ENCODE measurements around the gene PDCD7. TPM values are rescaled to one million over a fixed set of nuclear protein-coding genes. Genes with fewer than 3 reads are reported as not detected.
A peak's percentile ranks its signal among the peaks of the same experiment; 100 is the strongest.

Gene PDCD7
- total and polyA plus RNA-seq, 2 of the 13 experiments (the other 11 are each of a cell fraction or from before 2014, with no cell fraction given) = 10.1 to 14.7 TPM

DNA sequence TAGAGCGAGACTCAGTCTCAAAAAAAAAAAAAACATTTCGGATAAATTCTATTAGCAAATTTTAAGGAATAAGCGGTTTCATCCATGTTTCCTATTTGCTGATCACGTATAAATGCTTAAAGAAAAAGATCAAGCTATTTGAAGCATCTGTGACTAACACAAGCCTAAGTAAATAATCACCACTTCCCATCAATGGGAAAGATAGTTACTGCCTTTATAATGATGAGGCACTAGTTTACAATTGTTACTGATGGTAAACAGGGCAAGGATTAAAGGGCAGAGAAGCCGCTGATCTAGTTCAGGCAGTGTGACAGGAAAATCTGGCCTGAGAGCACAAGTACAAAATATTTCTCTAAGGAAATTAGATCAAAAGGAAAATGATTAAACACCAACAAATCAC lies 37.8 kb upstream of the PDCD7 start (continued):
- TF ChIP-seq, protein P1, sequence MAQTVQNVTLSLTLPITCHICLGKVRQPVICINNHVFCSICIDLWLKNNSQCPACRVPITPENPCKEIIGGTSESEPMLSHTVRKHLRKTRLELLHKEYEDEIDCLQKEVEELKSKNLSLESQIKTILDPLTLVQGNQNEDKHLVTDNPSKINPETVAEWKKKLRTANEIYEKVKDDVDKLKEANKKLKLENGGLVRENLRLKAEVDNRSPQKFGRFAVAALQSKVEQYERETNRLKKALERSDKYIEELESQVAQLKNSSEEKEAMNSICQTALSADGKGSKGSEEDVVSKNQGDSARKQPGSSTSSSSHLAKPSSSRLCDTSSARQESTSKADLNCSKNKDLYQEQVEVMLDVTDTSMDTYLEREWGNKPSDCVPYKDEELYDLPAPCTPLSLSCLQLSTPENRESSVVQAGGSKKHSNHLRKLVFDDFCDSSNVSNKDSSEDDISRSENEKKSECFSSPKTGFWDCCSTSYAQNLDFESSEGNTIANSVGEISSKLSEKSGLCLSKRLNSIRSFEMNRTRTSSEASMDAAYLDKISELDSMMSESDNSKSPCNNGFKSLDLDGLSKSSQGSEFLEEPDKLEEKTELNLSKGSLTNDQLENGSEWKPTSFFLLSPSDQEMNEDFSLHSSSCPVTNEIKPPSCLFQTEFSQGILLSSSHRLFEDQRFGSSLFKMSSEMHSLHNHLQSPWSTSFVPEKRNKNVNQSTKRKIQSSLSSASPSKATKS (CRISPR knock-in tag; IDR thresholded peaks at IDR 0.05) = no peak
- no peak for TF ChIP-seq ZNF747 (CRISPR knock-in tag; IDR thresholded peaks at IDR 0.05; ENCODE audit: borderline replicate concordance)
- no peak for TF ChIP-seq DNMT3B (CRISPR knock-in tag; conservative IDR thresholded peaks at IDR 0.05)
- no peak for TF ChIP-seq ZNF644 (CRISPR knock-in tag; IDR thresholded peaks at IDR 0.05; ENCODE audit: low read depth)
- TF ChIP-seq THRA (CRISPR knock-in tag; IDR thresholded peaks at IDR 0.05; ENCODE audit: borderline replicate concordance) = no peak
- TF ChIP-seq PRDM10 (CRISPR knock-in tag; IDR thresholded peaks at IDR 0.05; ENCODE audit: low read depth) = no peak
- TF ChIP-seq POLR2AphosphoS2 (IDR thresholded peaks at IDR 0.05; ENCODE audit: low read depth, low read length) = no peak
- TF ChIP-seq ZNF460 (CRISPR knock-in tag; IDR thresholded peaks at IDR 0.05; ENCODE audit: borderline replicate concordance) = no peak
- TF ChIP-seq, protein P2, sequence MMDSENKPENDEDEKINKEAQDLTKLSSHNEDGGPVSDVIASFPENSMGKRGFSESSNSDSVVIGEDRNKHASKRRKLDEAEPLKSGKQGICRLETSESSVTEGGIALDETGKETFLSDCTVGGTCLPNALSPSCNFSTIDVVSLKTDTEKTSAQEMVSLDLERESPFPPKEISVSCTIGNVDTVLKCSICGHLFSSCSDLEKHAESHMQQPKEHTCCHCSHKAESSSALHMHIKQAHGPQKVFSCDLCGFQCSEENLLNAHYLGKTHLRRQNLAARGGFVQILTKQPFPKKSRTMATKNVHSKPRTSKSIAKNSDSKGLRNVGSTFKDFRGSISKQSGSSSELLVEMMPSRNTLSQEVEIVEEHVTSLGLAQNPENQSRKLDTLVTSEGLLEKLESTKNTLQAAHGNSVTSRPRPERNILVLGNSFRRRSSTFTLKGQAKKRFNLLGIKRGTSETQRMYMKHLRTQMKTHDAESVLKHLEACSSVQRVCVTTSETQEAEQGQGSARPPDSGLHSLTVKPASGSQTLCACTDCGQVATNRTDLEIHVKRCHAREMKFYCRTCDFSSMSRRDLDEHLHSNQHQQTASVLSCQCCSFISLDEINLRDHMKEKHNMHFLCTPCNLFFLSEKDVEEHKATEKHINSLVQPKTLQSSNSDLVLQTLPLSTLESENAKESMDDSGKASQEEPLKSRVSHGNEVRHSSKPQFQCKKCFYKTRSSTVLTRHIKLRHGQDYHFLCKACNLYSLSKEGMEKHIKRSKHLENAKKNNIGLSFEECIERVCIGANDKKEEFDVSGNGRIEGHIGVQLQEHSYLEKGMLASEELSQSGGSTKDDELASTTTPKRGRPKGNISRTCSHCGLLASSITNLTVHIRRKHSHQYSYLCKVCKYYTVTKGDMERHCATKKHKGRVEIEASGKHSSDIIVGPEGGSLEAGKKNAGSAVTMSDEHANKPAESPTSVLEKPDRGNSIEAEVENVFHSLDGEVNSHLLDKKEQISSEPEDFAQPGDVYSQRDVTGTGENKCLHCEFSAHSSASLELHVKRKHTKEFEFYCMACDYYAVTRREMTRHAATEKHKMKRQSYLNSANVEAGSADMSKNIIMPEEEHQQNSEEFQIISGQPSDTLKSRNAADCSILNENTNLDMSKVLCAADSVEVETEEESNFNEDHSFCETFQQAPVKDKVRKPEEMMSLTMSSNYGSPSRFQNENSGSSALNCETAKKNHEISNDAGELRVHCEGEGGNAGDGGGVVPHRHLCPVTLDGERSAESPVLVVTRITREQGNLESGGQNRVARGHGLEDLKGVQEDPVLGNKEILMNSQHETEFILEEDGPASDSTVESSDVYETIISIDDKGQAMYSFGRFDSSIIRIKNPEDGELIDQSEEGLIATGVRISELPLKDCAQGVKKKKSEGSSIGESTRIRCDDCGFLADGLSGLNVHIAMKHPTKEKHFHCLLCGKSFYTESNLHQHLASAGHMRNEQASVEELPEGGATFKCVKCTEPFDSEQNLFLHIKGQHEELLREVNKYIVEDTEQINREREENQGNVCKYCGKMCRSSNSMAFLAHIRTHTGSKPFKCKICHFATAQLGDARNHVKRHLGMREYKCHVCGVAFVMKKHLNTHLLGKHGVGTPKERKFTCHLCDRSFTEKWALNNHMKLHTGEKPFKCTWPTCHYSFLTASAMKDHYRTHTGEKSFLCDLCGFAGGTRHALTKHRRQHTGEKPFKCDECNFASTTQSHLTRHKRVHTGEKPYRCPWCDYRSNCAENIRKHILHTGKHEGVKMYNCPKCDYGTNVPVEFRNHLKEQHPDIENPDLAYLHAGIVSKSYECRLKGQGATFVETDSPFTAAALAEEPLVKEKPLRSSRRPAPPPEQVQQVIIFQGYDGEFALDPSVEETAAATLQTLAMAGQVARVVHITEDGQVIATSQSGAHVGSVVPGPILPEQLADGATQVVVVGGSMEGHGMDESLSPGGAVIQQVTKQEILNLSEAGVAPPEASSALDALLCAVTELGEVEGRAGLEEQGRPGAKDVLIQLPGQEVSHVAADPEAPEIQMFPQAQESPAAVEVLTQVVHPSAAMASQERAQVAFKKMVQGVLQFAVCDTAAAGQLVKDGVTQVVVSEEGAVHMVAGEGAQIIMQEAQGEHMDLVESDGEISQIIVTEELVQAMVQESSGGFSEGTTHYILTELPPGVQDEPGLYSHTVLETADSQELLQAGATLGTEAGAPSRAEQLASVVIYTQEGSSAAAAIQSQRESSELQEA (CRISPR knock-in tag; IDR thresholded peaks at IDR 0.05; ENCODE audit: not compliant biosample characterization) = no peak
- TF ChIP-seq ARID3A (IDR thresholded peaks at IDR 0.05; ENCODE audit: low read depth, low read length) = peak; percentile 94

Data from HepG2 (cell line).